Measurements from ENCODE around the gene ARRDC3. TPM values are rescaled to one million over a fixed set of nuclear protein-coding genes. Genes with fewer than 3 reads are reported as not detected.
A peak's percentile ranks its signal among the peaks of the same experiment; 100 is the strongest.

Gene ARRDC3, protein sequence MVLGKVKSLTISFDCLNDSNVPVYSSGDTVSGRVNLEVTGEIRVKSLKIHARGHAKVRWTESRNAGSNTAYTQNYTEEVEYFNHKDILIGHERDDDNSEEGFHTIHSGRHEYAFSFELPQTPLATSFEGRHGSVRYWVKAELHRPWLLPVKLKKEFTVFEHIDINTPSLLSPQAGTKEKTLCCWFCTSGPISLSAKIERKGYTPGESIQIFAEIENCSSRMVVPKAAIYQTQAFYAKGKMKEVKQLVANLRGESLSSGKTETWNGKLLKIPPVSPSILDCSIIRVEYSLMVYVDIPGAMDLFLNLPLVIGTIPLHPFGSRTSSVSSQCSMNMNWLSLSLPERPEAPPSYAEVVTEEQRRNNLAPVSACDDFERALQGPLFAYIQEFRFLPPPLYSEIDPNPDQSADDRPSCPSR
- polyA plus RNA-seq (2013, experiment 1 of 2), result 32.4 TPM
- polyA plus RNA-seq (2013, experiment 2 of 2), result 32.1 TPM

DNA sequence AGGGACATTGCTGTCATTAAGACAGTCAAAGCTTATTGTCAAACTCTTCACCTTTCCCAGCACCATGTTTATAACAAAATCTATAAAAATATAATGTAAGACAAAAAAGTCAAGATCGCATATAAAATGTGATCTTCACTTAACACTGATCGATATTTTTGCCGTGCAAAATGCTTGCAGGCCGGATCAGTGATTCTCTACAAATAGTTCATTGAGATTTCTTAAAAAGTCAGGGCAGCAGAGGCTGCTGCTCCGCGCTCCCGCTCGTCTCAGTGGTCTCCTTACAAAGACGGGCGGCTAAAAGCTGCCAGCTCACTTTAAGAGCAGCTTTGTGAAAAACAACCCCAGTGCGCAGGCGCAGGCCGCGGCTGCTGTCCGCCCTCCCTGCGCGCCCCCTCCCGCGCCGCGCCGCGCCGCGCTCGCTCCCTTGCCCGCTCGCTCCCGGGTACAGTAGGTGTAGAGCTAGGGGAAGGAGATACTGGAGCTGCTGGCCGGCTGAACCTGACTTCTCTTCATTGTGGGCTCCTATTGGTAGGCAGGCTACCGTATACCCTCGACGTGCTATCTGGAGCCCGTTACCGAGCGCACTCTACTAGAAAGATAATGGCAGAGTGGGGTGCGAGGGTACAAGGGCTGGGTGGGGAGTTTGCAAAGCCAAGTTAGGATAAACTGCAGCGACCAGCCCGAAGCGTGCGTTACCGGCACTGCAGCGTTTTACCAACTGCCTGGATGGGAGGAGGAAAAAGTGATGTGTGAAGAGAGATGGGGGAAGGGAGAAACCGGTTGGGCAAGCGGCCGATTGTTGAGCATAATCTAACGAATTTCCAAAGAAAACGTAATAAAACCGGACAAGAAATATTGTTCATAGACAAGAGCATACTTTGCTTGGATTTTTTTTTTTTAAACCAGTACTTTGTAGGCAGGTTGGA lies at the start of gene ARRDC3:
TSS of gene ARRDC3 (minus strand) at position 291 of the 929 bp plus-strand sequence. CDS start at position 66, 225 bp downstream.
- Histone ChIP-seq H2BK15ac (ENCODE audit: low read depth, poor library complexity, severe bottlenecking) (peak within 1 kb of the TSS; percentile 49), H2AK5ac (ENCODE audit: low read length, severe bottlenecking) (no peak within 1 kb of the TSS), H3K14ac (ENCODE audit: low read length in 2 of 2) (peak within 1 kb of the TSS in 1 of 2 experiments; percentile 44), H3K27ac (ENCODE audit: low read length, poor library complexity, severe bottlenecking) (peak within 1 kb of the TSS; percentile 87), H3K18ac (ENCODE audit: low read depth in 1 of 2, low read length in 2 of 2) (peak within 1 kb of the TSS; percentile 49 to 90), H3K9me3 (ENCODE audit: control insufficient read depth, low read length) (no peaks in the 10 kb centered on the region), H4K91ac (ENCODE audit: low read length) (no peak within 1 kb of the TSS), H3K23ac (ENCODE audit: low read length in 2 of 2) (peak within 1 kb of the TSS in 1 of 2 experiments; percentile 9), H2AFZ (ENCODE audit: low read depth, low read length) (peak within 1 kb of the TSS; percentile 54), H3K27me3 (ENCODE audit: control insufficient read depth in 1 of 2, insufficient read depth in 1 of 2, low read length in 2 of 2) (no peaks in the 10 kb centered on the region), H3K9ac (ENCODE audit: low read length) (peak within 1 kb of the TSS; percentile 99), H2BK12ac (ENCODE audit: low read length in 2 of 2) (peak within 1 kb of the TSS in 1 of 2 experiments; percentile 77), H3K36me3 (ENCODE audit: control insufficient read depth in 1 of 2, insufficient read depth in 2 of 2, low read depth in 1 of 2, low read length in 2 of 2) (peaks cover 0 to 6% of the 10 kb centered on the region in 2 experiments), H4K8ac (ENCODE audit: low read length) (peak within 1 kb of the TSS; percentile 82), H3K79me1 (replicated peaks; ENCODE audit: low read length, poor library complexity, severe bottlenecking) (no peaks in the 10 kb centered on the region), H3K4me3 (ENCODE audit: insufficient read depth in 1 of 2, low read depth in 1 of 2, low read length in 2 of 2) (peak within 1 kb of the TSS; percentile 64 to 91), H3K4ac (ENCODE audit: low read depth in 1 of 2, low read length in 2 of 2) (peak within 1 kb of the TSS; percentile 25 to 73), H3K4me1 (ENCODE audit: control insufficient read depth, insufficient read depth, low read depth, low read length) (no peaks in the 10 kb centered on the region), H3K4me2 (ENCODE audit: low read length, poor library complexity, severe bottlenecking) (peak within 1 kb of the TSS; percentile 95), H2BK5ac (ENCODE audit: low read depth, low read length, poor library complexity, severe bottlenecking) (peak within 1 kb of the TSS; percentile 95), H2BK120ac (ENCODE audit: low read depth, low read length) (peak within 1 kb of the TSS; percentile 45)
- WGBS, result under 1% methylated on average over 43 of the region's 49 CpGs
- peak; percentile 94 for DNase-seq

DNA sequence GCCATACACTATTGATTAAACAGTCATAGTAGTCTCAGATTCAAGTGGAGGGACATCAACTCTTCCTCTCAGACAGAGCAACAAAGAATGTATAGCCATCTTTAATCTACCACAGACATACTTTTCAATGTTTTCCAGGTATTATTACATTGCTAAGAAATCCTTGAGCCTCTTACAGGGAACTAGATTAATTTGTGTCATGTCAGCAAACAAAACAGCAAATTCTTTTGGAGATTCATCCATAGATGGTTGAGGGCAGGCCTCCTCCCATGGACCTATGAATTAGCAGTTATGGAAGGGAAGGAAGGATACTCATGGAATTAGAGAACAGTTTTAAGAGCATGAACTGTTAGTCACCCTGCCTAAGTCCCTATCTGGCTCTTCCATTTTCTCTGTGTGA lies 47.8 kb upstream of the ARRDC3 start:
- no peak overlapping the region for H2BK15ac ChIP-seq (ENCODE audit: low read depth, poor library complexity, severe bottlenecking)
- H3K79me1 ChIP-seq (replicated peaks; ENCODE audit: low read length, poor library complexity, severe bottlenecking), result no peaks in the 10 kb centered on the region
- no peak overlapping the region for H3K23ac ChIP-seq (ENCODE audit: low read length in 2 of 2)
- no peak overlapping the region for H3K4ac ChIP-seq (ENCODE audit: low read depth in 1 of 2, low read length in 2 of 2)
- no peak overlapping the region for H2AFZ ChIP-seq (ENCODE audit: low read depth, low read length)
- no peak overlapping the region for H4K91ac ChIP-seq (ENCODE audit: low read length)
- no peak overlapping the region for H2AK5ac ChIP-seq (ENCODE audit: low read length, severe bottlenecking)
- H2BK12ac ChIP-seq (ENCODE audit: low read length in 2 of 2), result no peak overlapping the region
- no peak overlapping the region for H4K8ac ChIP-seq (ENCODE audit: low read length)
- H3K27me3 ChIP-seq (ENCODE audit: control insufficient read depth in 1 of 2, insufficient read depth in 1 of 2, low read length in 2 of 2), result no peaks in the 10 kb centered on the region
- no peak overlapping the region for H3K9ac ChIP-seq (ENCODE audit: low read length)
- no peak for DNase-seq
- H3K9me3 ChIP-seq (ENCODE audit: control insufficient read depth, low read length), result no peaks in the 10 kb centered on the region
- no peak overlapping the region for H3K4me2 ChIP-seq (ENCODE audit: low read length, poor library complexity, severe bottlenecking)
- no peak overlapping the region for H3K27ac ChIP-seq (ENCODE audit: low read length, poor library complexity, severe bottlenecking)
- no peak overlapping the region for H2BK5ac ChIP-seq (ENCODE audit: low read depth, low read length, poor library complexity, severe bottlenecking)
- no peaks in the 10 kb centered on the region for H3K36me3 ChIP-seq (ENCODE audit: control insufficient read depth in 1 of 2, insufficient read depth in 2 of 2, low read depth in 1 of 2, low read length in 2 of 2)
- H2BK120ac ChIP-seq (ENCODE audit: low read depth, low read length), result no peak overlapping the region
- no peak overlapping the region for H3K14ac ChIP-seq (ENCODE audit: low read length in 2 of 2)
- no peak overlapping the region for H3K4me3 ChIP-seq (ENCODE audit: insufficient read depth in 1 of 2, low read depth in 1 of 2, low read length in 2 of 2)
- no peak overlapping the region for H3K18ac ChIP-seq (ENCODE audit: low read depth in 1 of 2, low read length in 2 of 2)
- H3K4me1 ChIP-seq (ENCODE audit: control insufficient read depth, insufficient read depth, low read depth, low read length), result no peaks in the 10 kb centered on the region

DNA sequence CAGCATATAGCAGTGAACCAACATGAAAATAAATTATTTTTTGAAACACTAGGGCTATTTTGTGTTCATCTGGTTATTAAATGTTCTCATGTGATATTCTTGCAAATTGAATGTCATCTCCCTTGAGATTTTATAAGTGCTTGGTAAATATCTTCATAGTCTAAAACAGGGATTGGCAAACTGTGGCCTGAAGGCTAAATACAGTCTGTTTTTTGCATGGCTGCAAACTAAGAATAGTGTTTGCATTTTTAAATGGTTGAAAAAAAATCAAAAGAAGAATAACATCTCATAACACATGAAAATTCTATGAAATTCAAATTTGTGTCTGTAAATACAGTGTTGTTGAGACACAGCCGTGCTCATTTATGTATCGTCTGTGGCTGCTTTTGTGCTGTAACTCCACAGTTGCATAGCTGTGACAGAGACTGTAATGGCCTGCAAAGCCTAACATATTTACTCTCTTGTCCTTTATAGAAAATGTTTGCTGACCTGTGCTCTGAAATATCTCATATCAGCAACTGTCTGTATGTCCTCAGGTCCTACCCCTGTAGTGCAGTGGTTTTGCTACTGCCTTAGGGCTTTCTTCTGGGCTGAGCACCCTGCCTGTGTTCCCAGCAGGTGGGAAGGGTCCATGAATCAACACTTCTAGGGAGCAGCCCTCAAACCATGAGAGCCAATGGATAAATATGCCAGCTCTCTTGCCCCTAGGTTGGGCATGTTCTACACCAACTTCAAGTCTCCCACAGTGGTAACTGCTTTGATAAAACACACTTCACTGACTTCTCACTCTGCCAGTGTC lies 41.7 kb upstream of the ARRDC3 start:
- H3K27me3 ChIP-seq (ENCODE audit: control insufficient read depth in 1 of 2, insufficient read depth in 1 of 2, low read length in 2 of 2), result no peaks in the 10 kb centered on the region
- no peak overlapping the region for H4K91ac ChIP-seq (ENCODE audit: low read length)
- no peak overlapping the region for H2BK15ac ChIP-seq (ENCODE audit: low read depth, poor library complexity, severe bottlenecking)
- H3K79me1 ChIP-seq (replicated peaks; ENCODE audit: low read length, poor library complexity, severe bottlenecking), result no peaks in the 10 kb centered on the region
- no peaks in the 10 kb centered on the region for H3K9me3 ChIP-seq (ENCODE audit: control insufficient read depth, low read length)
- no peak overlapping the region for H3K4ac ChIP-seq (ENCODE audit: low read depth in 1 of 2, low read length in 2 of 2)
- no peak for DNase-seq
- no peak overlapping the region for H2AFZ ChIP-seq (ENCODE audit: low read depth, low read length)
- H4K8ac ChIP-seq (ENCODE audit: low read length), result no peak overlapping the region
- WGBS, result 96% methylated on average over 2 of the region's 2 CpGs
- H3K4me2 ChIP-seq (ENCODE audit: low read length, poor library complexity, severe bottlenecking), result no peak overlapping the region
- H2BK5ac ChIP-seq (ENCODE audit: low read depth, low read length, poor library complexity, severe bottlenecking), result no peak overlapping the region
- H2AK5ac ChIP-seq (ENCODE audit: low read length, severe bottlenecking), result no peak overlapping the region
- H3K36me3 ChIP-seq (ENCODE audit: control insufficient read depth in 1 of 2, insufficient read depth in 2 of 2, low read depth in 1 of 2, low read length in 2 of 2), result no peaks in the 10 kb centered on the region
- H3K18ac ChIP-seq (ENCODE audit: low read depth in 1 of 2, low read length in 2 of 2), result no peak overlapping the region
- H3K9ac ChIP-seq (ENCODE audit: low read length), result no peak overlapping the region
- H3K14ac ChIP-seq (ENCODE audit: low read length in 2 of 2), result no peak overlapping the region
- H3K4me3 ChIP-seq (ENCODE audit: insufficient read depth in 1 of 2, low read depth in 1 of 2, low read length in 2 of 2), result no peak overlapping the region
- H3K27ac ChIP-seq (ENCODE audit: low read length, poor library complexity, severe bottlenecking), result no peak overlapping the region
- peaks cover 2% of the 10 kb centered on the region for H3K4me1 ChIP-seq (ENCODE audit: control insufficient read depth, insufficient read depth, low read depth, low read length)
- no peak overlapping the region for H2BK12ac ChIP-seq (ENCODE audit: low read length in 2 of 2)
- no peak overlapping the region for H3K23ac ChIP-seq (ENCODE audit: low read length in 2 of 2)
- no peak overlapping the region for H2BK120ac ChIP-seq (ENCODE audit: low read depth, low read length)

All from mesenchymal stem cell (in vitro differentiated cells and primary cell).